Measurements from ENCODE around the gene ZRANB3. TPM values are rescaled to one million over a fixed set of nuclear protein-coding genes. Genes with fewer than 3 reads are reported as not detected.
"Not testable (repeated sequence)": the region's sequence is repeated elsewhere in the genome, so short reads cannot be mapped to it uniquely, and the experiment has no call there.

The ZRANB3 gene
- polyA plus RNA-seq, 6 donors from 2014 or later: 2.6 to 6.6 (median 5.4) TPM

GRCh38 chr2:135531231-135532197 is 496 bp upstream of the ZRANB3 start, which contains the start of gene R3HDM1:
Gene R3HDM1 (plus strand): TSS chr2:135531484. CDS start chr2:135604846, 73,362 bp downstream.
- DNase-seq: peak; percentile 96
- H3K4me3 Mint-ChIP-seq: no peak within 1 kb of the TSS
- peaks cover 6 to 12% (median 7%) of the 10 kb centered on the region in 3 donors for H3K4me1 Mint-ChIP-seq
- no peaks in the 10 kb centered on the region for H3K9me3 Mint-ChIP-seq
- peak; percentile 75 to 77 for ATAC-seq (ENCODE audit: low read depth in 2 of 2)
- H3K36me3 Mint-ChIP-seq: no peaks in the 10 kb centered on the region
- no peaks in the 10 kb centered on the region for H3K27me3 Mint-ChIP-seq
- H3K27ac Mint-ChIP-seq: peak within 1 kb of the TSS in 2 of 6 donors; percentile 67 to 90

DNA sequence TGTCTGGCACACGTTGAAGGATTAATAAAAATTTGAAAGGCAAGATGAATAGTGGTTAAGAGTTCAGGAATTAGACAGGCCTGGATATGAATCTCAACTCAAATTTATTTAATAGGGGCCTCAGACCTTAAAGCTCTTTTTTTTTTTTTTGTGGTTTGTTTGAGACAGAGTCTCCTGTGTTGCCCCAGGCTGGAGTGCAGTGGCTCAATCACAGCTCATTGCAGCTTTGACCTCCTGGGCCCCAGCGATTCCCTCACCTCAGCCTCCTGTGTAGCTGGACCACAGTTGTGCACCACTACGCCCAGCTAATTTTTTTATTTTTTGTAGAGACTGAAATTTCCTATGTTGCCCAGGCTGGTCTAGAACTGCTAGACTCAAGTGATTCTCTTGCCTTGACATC is 3.0 kb downstream of the ZRANB3 start:
- DNase-seq (no peak), ATAC-seq (ENCODE audit: low read depth in 2 of 2) (no peak)
- Mint-ChIP-seq H3K27ac (peak overlapping the region in 1 of 6 donors; percentile 29), H3K27me3 (no peaks in the 10 kb centered on the region), H3K4me1 (peaks cover 0 to 10% (median 3%) of the 10 kb centered on the region in 3 donors), H3K9me3 (no peaks in the 10 kb centered on the region), H3K4me3 (peak overlapping the region in 1 of 8 donors; percentile 78), H3K36me3 (peaks cover 0 to 7% of the 10 kb centered on the region in 2 donors)

GRCh38 chr2:135525786-135526185 is 5.2 kb downstream of the ZRANB3 start:
- H3K4me1 Mint-ChIP-seq: peaks cover 0 to 6% (median 0%) of the 10 kb centered on the region in 3 donors
- ATAC-seq (ENCODE audit: low read depth in 2 of 2) (no peak), DNase-seq (no peak)
- H3K9me3 Mint-ChIP-seq: peaks cover 0 to 1% (median 0%) of the 10 kb centered on the region in 7 donors
- no peaks in the 10 kb centered on the region for H3K27me3 Mint-ChIP-seq
- peaks cover 0 to 12% of the 10 kb centered on the region in 2 donors for H3K36me3 Mint-ChIP-seq
- H3K4me3 Mint-ChIP-seq: peak overlapping the region in 1 of 8 donors; percentile 31
- H3K27ac Mint-ChIP-seq: no peak overlapping the region

DNA sequence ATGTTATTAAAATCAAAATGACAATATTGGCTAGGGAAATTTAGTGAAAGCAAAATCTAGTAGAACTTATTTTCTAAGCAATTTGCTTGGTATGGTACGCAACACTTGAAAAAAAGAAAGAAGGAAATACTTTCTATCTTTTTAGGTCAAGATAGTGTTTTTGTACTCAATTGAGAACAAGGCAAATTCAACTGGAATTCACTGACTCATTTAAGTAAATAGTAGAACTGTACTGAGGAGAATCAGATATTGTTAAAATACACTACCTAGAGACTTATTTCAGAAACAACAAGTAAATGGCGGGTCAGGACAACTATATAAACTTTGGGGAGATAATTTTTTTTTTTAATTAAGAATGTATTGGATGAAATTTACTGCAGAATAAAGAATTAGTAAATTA is 18.9 kb downstream of the ZRANB3 start:
- H3K27me3 Mint-ChIP-seq: no peaks in the 10 kb centered on the region
- peaks cover 0 to 17% (median 4%) of the 10 kb centered on the region in 7 donors for H3K9me3 Mint-ChIP-seq
- no peak overlapping the region for H3K4me3 Mint-ChIP-seq
- H3K4me1 Mint-ChIP-seq: no peaks in the 10 kb centered on the region
- H3K27ac Mint-ChIP-seq: no peak overlapping the region
- DNase-seq (no peak), ATAC-seq (ENCODE audit: low read depth in 2 of 2) (no peak)
- H3K36me3 Mint-ChIP-seq: peaks cover 11 to 17% of the 10 kb centered on the region in 2 donors

DNA sequence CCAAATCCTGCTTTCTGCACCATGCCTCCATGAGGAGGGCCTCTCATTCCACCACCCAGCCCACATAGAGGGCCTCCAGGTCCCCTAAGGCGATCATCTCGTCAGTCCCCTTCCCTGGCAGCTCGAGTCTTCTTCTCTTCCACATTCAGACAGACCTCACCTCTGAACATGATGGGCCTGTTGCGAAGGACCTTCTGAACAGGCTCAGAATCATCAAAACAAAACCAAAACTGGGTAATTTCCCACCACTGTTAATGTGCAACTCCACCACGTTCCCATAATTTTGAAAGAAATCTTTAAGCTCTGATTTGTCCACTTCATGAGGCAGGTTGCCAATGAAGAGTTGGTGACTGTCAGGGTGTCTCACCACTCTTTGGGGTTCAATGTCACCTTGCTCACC is 20.4 kb downstream of the ZRANB3 start:
- Mint-ChIP-seq H3K9me3 (peaks cover 0 to 17% (median 4%) of the 10 kb centered on the region in 7 donors), H3K4me1 (no peaks in the 10 kb centered on the region), H3K36me3 (peaks cover 11 to 17% of the 10 kb centered on the region in 2 donors), H3K4me3 (no peak overlapping the region), H3K27me3 (no peaks in the 10 kb centered on the region), H3K27ac (peak overlapping the region in 1 of 6 donors; percentile 49)
- DNase-seq: no peak
- ATAC-seq (ENCODE audit: low read depth in 2 of 2): no peak

GRCh38 chr2:135504811-135505210 is 26.2 kb downstream of the ZRANB3 start:
- no peak overlapping the region for H3K27ac Mint-ChIP-seq
- H3K4me3 Mint-ChIP-seq: no peak overlapping the region
- no peak for ATAC-seq (ENCODE audit: low read depth in 2 of 2)
- peaks cover 0 to 20% (median 4%) of the 10 kb centered on the region in 7 donors for H3K9me3 Mint-ChIP-seq
- no peaks in the 10 kb centered on the region for H3K27me3 Mint-ChIP-seq
- H3K4me1 Mint-ChIP-seq: no peaks in the 10 kb centered on the region
- H3K36me3 Mint-ChIP-seq: peaks cover 28 to 34% of the 10 kb centered on the region in 2 donors
- DNase-seq: no peak

DNA sequence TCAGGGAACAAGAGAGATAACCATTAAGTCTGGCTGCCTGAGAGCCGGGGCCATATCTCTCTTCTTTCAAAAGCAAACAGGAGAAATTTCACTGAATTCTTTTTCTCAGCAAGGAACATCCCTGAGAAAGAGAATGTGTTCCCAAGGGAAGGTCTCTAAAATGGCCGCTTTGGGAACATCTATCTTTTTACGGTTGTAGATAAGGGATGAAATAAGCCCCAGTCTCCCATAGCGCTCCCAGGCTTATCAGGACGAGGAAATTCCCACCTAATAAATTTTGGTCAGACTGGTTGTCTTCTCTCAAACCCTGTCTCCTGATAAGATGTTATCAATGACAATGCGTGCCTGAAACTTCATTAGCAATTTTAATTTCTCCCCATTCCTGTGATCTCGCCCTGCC is 32.4 kb downstream of the ZRANB3 start:
- not testable (repeated sequence) for H3K4me1 Mint-ChIP-seq; H3K27ac Mint-ChIP-seq; DNase-seq; H3K27me3 Mint-ChIP-seq; H3K4me3 Mint-ChIP-seq; ATAC-seq (ENCODE audit: low read depth in 2 of 2)
- peaks cover 50 to 56% of the 10 kb centered on the region in 2 donors for H3K36me3 Mint-ChIP-seq
- peaks cover 13 to 50% (median 23%) of the 10 kb centered on the region in 7 donors for H3K9me3 Mint-ChIP-seq

DNA sequence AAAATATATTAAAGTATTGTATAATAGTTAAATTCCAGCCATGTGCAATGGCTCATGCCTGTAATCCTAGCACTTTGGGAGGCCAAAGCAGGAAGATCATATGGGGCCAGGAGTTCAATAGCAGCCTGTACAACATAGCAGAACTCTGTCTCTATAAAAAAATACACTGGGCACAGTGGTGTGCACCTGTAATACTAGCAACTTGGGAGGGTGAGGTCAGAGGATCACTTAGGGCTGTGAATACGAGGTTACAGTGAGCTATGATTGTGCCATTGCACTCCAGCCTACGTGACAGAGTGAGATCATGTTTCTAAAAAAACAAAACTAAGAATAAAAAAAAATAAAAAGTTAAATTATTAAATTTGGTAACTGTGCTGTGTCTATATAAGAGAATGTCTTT is 36.1 kb downstream of the ZRANB3 start:
- Mint-ChIP-seq H3K9me3 (peaks cover 15 to 33% (median 29%) of the 10 kb centered on the region in 7 donors), H3K27me3 (no peaks in the 10 kb centered on the region), H3K4me1 (no peaks in the 10 kb centered on the region), H3K27ac (no peak overlapping the region), H3K4me3 (no peak overlapping the region), H3K36me3 (peaks cover 32 to 33% of the 10 kb centered on the region in 2 donors)
- ATAC-seq (ENCODE audit: low read depth in 2 of 2): no peak
- DNase-seq: no peak

- Mint-ChIP-seq H3K27me3 (no peaks in the 10 kb centered on the region), H3K9me3 (peaks cover 12 to 32% (median 25%) of the 10 kb centered on the region in 7 donors), H3K36me3 (peaks cover 32 to 33% of the 10 kb centered on the region in 2 donors), H3K27ac (no peak overlapping the region), H3K4me1 (no peaks in the 10 kb centered on the region), H3K4me3 (no peak overlapping the region)
- no peak for DNase-seq
- no peak for ATAC-seq (ENCODE audit: low read depth in 2 of 2)
These were observed 36.5 kb downstream of the ZRANB3 start for GRCh38 chr2:135494503-135494902.

DNA sequence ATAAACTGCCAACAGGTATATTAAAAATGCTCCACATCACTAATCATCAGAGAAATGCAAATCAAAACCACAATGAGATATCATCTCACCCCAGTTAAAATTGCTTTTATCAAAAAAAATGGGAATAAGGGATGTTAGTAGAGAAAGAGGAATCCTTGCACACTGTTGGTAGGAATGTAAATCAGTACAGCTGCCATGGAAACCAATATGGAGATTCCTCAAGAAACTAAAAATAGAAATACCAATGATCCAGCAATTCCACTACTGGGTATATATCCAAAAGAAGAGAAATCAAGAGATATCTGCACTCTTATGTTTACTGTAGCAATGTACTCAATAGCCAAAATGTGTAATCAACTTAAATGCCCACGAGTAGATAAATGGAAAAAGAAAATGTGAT is 40.6 kb downstream of the ZRANB3 start:
- no peaks in the 10 kb centered on the region for H3K27me3 Mint-ChIP-seq
- H3K9me3 Mint-ChIP-seq: peaks cover 4 to 10% (median 8%) of the 10 kb centered on the region in 7 donors
- no peak overlapping the region for H3K27ac Mint-ChIP-seq
- no peaks in the 10 kb centered on the region for H3K4me1 Mint-ChIP-seq
- DNase-seq (no peak), ATAC-seq (ENCODE audit: low read depth in 2 of 2) (no peak)
- H3K4me3 Mint-ChIP-seq: no peak overlapping the region
- H3K36me3 Mint-ChIP-seq: peaks cover 30 to 40% of the 10 kb centered on the region in 2 donors

GRCh38 chr2:135485441-135485840 is 45.6 kb downstream of the ZRANB3 start:
- Mint-ChIP-seq H3K36me3 (peaks cover 27 to 30% of the 10 kb centered on the region in 2 donors), H3K9me3 (peaks cover 3 to 8% (median 4%) of the 10 kb centered on the region in 7 donors), H3K4me1 (no peaks in the 10 kb centered on the region), H3K27ac (no peak overlapping the region), H3K27me3 (no peaks in the 10 kb centered on the region), H3K4me3 (no peak overlapping the region)
- DNase-seq: no peak
- ATAC-seq (ENCODE audit: low read depth in 2 of 2): no peak

GRCh38 chr2:135475128-135475527 is 55.9 kb downstream of the ZRANB3 start:
- DNase-seq: no peak
- ATAC-seq (ENCODE audit: low read depth in 2 of 2): no peak
- Mint-ChIP-seq H3K9me3 (no peaks in the 10 kb centered on the region), H3K27me3 (no peaks in the 10 kb centered on the region), H3K36me3 (no peaks in the 10 kb centered on the region), H3K27ac (peak overlapping the region in 1 of 6 donors; percentile 5), H3K4me1 (no peaks in the 10 kb centered on the region), H3K4me3 (no peak overlapping the region)

DNA sequence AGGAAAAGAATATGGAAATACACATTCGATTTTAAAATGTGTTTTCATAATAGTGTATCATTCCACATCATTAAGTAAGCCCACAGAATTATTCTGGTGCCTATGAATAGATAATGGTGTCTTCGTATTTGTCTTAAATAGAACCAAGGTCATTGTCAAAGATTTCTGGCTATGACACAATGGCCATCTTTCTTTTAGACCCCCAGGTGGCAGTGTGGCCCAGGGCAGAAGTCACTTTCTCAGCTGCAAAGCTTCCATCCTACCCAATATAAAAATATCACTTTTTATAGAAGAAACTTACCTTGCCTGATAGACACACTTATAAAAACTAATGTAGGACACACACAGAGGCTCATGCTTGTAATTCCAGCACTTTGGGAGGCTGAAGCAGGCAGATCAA is 57.5 kb downstream of the ZRANB3 start:
- Mint-ChIP-seq H3K27ac (no peak overlapping the region), H3K9me3 (no peaks in the 10 kb centered on the region), H3K27me3 (no peaks in the 10 kb centered on the region), H3K4me1 (no peaks in the 10 kb centered on the region), H3K36me3 (no peaks in the 10 kb centered on the region), H3K4me3 (no peak overlapping the region)
- no peak for DNase-seq
- ATAC-seq (ENCODE audit: low read depth in 2 of 2): no peak

DNA sequence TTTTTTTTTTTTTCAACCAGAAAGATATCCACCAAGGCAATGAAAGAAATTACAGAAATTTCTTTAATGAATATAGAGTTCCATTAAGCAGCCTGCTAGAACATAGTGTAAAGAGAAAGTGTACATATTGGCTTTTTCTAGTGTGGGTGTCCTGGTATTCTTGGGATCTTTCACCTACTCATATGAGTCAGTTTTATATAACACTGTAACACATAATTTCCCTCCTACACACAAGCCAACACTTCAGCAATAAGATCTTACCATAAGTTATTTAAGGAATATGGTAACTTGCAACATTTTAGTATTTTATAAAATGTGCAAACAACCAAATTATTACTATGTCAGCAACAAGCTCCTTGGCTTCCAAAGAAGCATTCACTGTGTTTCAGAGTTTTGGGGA is 59.9 kb downstream of the ZRANB3 start:
- Mint-ChIP-seq H3K27me3 (no peaks in the 10 kb centered on the region), H3K4me1 (no peaks in the 10 kb centered on the region), H3K9me3 (no peaks in the 10 kb centered on the region), H3K36me3 (no peaks in the 10 kb centered on the region), H3K27ac (peak overlapping the region in 1 of 6 donors; percentile 11), H3K4me3 (no peak overlapping the region)
- no peak for ATAC-seq (ENCODE audit: low read depth in 2 of 2)
- DNase-seq: no peak

Data from naive B cell (primary cell).